H7 (cell line): Measurements from ENCODE around the gene CHCHD6. TPM values are rescaled to one million over a fixed set of nuclear protein-coding genes. Genes with fewer than 3 reads are reported as not detected.

Experiments used
- DNase-seq: peaks from one replicate; pipeline ENCODE4 v3.0.0; 2012
- H3K27me3 ChIP-seq: 2 replicates; pipeline ENCODE4 v1.6.0; 2011; ENCODE audit warnings: mild to moderate bottlenecking, low read length; ENCODE audit not compliant: control insufficient read depth, insufficient read depth
- H3K36me3 ChIP-seq: replicated peaks from 2 replicates; pipeline ENCODE4 v1.5.1; 2011; ENCODE audit warnings: low read length; ENCODE audit not compliant: control insufficient read depth, insufficient read depth
- H3K4me3 ChIP-seq: 2 replicates; pipeline ENCODE4 v1.5.1; 2011; ENCODE audit warnings: low read depth, mild to moderate bottlenecking, control low read depth, low read length, moderate library complexity; ENCODE audit not compliant: insufficient read depth
- total RNA-seq: library from RNA; depleted of rRNA; stranded (reverse); fragments of >200 nt; shearing (Covaris generic); gene quantifications from 2 replicates; pipeline ENCODE4 v1.2.3, GENCODE V29; 2014

The CHCHD6 gene
- total RNA-seq, 1 experiment from 2014 or later = 19.5 TPM

- no peak for DNase-seq
- Histone ChIP-seq H3K27me3 (no peaks in the 10 kb centered on the region), H3K4me3 (no peak overlapping the region), H3K36me3 (no peaks in the 10 kb centered on the region; the same call in 1 of the 2 replicates)
Observed at GRCh38 chr3:126911162-126912026, 207.4 kb downstream of the CHCHD6 start.

- no peak for DNase-seq
- no peaks in the 10 kb centered on the region; the same call in 1 of the 2 replicates for H3K36me3 ChIP-seq
- H3K27me3 ChIP-seq = no peaks in the 10 kb centered on the region
- no peak overlapping the region for H3K4me3 ChIP-seq
Observed at GRCh38 chr3:126912027-126912422, 208.0 kb downstream of the CHCHD6 start.

GRCh38 chr3:126912491-126913195 is 208.6 kb downstream of the CHCHD6 start:
- DNase-seq = no peak
- no peaks in the 10 kb centered on the region for H3K27me3 ChIP-seq
- H3K36me3 ChIP-seq = no peaks in the 10 kb centered on the region; the same call in 1 of the 2 replicates
- H3K4me3 ChIP-seq = no peak overlapping the region

- Histone ChIP-seq H3K36me3 (no peaks in the 10 kb centered on the region; the same call in 1 of the 2 replicates), H3K4me3 (no peak overlapping the region), H3K27me3 (no peaks in the 10 kb centered on the region)
- DNase-seq = no peak
Observed at GRCh38 chr3:126913524-126913923, 209.5 kb downstream of the CHCHD6 start.

GRCh38 chr3:126914226-126914625 is 210.2 kb downstream of the CHCHD6 start:
- no peak for DNase-seq

GRCh38 chr3:126915015-126915414 is 211.0 kb downstream of the CHCHD6 start:
- no peak for DNase-seq
- no peaks in the 10 kb centered on the region; the same call in 1 of the 2 replicates for H3K36me3 ChIP-seq
- H3K27me3 ChIP-seq = no peaks in the 10 kb centered on the region
- no peak overlapping the region for H3K4me3 ChIP-seq

More at GRCh38 chr3:126914226-126914625, 210.2 kb downstream of the CHCHD6 start:
- Histone ChIP-seq H3K27me3 (no peaks in the 10 kb centered on the region), H3K4me3 (no peak overlapping the region), H3K36me3 (no peaks in the 10 kb centered on the region; the same call in 1 of the 2 replicates)

GRCh38 chr3:126916546-126916945 is 212.5 kb downstream of the CHCHD6 start:
- no peak overlapping the region for H3K4me3 ChIP-seq
- DNase-seq = no peak
- H3K27me3 ChIP-seq = no peaks in the 10 kb centered on the region
- H3K36me3 ChIP-seq = no peaks in the 10 kb centered on the region; the same call in 1 of the 2 replicates

- H3K4me3 ChIP-seq = no peak overlapping the region
- H3K27me3 ChIP-seq = no peaks in the 10 kb centered on the region
- no peaks in the 10 kb centered on the region; the same call in 1 of the 2 replicates for H3K36me3 ChIP-seq
- DNase-seq = no peak
Observed at GRCh38 chr3:126917232-126917804, 213.3 kb downstream of the CHCHD6 start.

GRCh38 chr3:126918355-126918821 is 214.3 kb downstream of the CHCHD6 start:
- DNase-seq = no peak
- no peak overlapping the region for H3K4me3 ChIP-seq
- H3K36me3 ChIP-seq = no peaks in the 10 kb centered on the region; the same call in 1 of the 2 replicates
- H3K27me3 ChIP-seq = no peaks in the 10 kb centered on the region

GRCh38 chr3:126921085-126921824 is 217.2 kb downstream of the CHCHD6 start:
- no peak overlapping the region for H3K4me3 ChIP-seq
- no peaks in the 10 kb centered on the region for H3K27me3 ChIP-seq
- no peak for DNase-seq

GRCh38 chr3:126922466-126922865 is 218.4 kb downstream of the CHCHD6 start:
- no peak for DNase-seq
- H3K36me3 ChIP-seq = no peaks in the 10 kb centered on the region
- H3K27me3 ChIP-seq = no peaks in the 10 kb centered on the region
- H3K4me3 ChIP-seq = no peak overlapping the region

More at GRCh38 chr3:126921085-126921824, 217.2 kb downstream of the CHCHD6 start:
- H3K36me3 ChIP-seq = no peaks in the 10 kb centered on the region

GRCh38 chr3:126923423-126923822 is 219.4 kb downstream of the CHCHD6 start:
- no peak for DNase-seq
- Histone ChIP-seq H3K36me3 (no peaks in the 10 kb centered on the region), H3K27me3 (no peaks in the 10 kb centered on the region), H3K4me3 (no peak overlapping the region)

GRCh38 chr3:126923895-126924294 is 219.9 kb downstream of the CHCHD6 start:
- no peak overlapping the region for H3K4me3 ChIP-seq
- H3K27me3 ChIP-seq = no peaks in the 10 kb centered on the region
- H3K36me3 ChIP-seq = no peaks in the 10 kb centered on the region
- no peak for DNase-seq

- no peak for DNase-seq
- no peak overlapping the region for H3K4me3 ChIP-seq
- no peaks in the 10 kb centered on the region for H3K27me3 ChIP-seq
- H3K36me3 ChIP-seq = no peaks in the 10 kb centered on the region
Observed at GRCh38 chr3:126924458-126924857, 220.4 kb downstream of the CHCHD6 start.
